ENCODE data around the gene NR2C2. TPM values are rescaled to one million over a fixed set of nuclear protein-coding genes. Genes with fewer than 3 reads are reported as not detected.

NR2C2 gene
- polyA plus RNA-seq, 3 donors from 2014 or later = 6.0 to 23.7 (median 10.5) TPM

DNA sequence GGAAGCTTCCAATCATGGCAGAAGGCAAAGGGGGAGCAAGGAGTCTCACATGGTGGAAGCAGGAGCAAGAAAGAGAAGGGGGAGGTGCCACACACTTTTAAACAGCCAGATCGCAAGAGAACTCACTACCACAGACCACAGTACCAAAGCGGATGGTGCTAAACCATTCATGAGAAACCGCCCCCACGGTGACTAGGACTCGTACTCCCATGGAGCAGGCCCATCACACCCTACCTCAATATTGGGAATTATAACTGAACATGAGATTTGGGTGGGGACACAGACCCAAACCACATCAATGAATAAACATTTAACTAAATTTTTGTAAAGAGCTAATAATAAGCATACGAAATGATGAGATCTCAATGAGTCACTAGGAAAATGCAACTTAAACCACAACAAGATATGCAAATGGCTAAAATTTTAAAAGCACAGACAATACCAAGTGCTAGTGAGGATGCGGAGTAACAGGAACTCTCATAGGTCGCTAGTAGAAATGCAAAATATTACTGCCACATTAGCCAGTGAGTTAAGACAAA, 107.7 kb downstream of the NR2C2 start:
- peaks cover 36 to 55% of the 10 kb centered on the region in 2 donors for H3K4me1 Mint-ChIP-seq
- H3K27me3 Mint-ChIP-seq (ENCODE audit: low read depth in 3 of 3) = peaks cover 0 to 7% (median 6%) of the 10 kb centered on the region in 3 donors
- H3K4me3 Mint-ChIP-seq = peak overlapping the region; percentile 57 to 78 (median 72)
- DNase-seq = peak; percentile 71 to 79 (median 77)
- H3K27ac Mint-ChIP-seq = peak overlapping the region; percentile 77 to 89 (median 80)
- H3K9me3 Mint-ChIP-seq = no peaks in the 10 kb centered on the region
- H3K36me3 Mint-ChIP-seq = peaks cover 3 to 14% (median 12%) of the 10 kb centered on the region in 3 donors

DNA sequence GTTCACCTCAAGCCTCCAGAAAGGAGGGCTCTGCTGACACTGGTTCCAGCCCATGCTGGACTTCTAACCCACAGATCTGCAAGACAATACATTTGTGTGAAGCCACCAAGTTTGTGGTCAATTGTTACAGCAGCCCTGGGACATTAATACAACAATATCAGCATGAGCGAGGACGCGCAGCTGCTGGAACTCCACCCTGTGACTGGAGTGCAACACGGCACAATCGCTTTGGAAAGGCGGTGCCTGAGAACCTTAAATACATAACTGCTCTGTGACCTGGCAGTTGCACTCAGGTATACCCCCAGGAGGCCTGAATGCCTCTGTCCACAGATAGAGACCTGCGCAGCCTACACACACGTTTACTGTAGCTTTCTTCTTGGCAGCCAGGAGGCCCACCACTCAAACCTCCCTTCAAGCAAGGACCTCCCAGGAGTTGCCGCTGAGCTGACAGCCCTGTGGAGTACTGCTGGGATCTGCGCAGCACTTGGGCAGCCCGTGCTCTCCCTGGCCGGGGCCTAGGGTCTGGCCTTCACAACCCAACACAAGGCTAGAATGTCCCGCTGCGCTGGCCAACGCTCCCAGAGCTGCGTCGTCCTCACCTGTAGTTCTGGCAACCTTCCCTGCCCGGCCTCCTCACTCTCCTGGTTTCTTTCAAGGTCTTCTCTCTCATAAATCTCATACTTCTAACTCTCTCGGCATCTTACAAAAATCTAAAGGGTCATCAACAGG, 109.5 kb downstream of the NR2C2 start:
- no peak for DNase-seq
- peaks cover 0 to 6% (median 6%) of the 10 kb centered on the region in 3 donors for H3K27me3 Mint-ChIP-seq (ENCODE audit: low read depth in 3 of 3)
- H3K4me1 Mint-ChIP-seq = peaks cover 34 to 52% of the 10 kb centered on the region in 2 donors
- H3K27ac Mint-ChIP-seq = peak overlapping the region in 1 of 6 donors; percentile 54
- no peaks in the 10 kb centered on the region for H3K9me3 Mint-ChIP-seq
- peaks cover 3 to 14% (median 12%) of the 10 kb centered on the region in 3 donors for H3K36me3 Mint-ChIP-seq
- H3K4me3 Mint-ChIP-seq = peak overlapping the region in 2 of 5 donors; percentile 13 to 17

DNA sequence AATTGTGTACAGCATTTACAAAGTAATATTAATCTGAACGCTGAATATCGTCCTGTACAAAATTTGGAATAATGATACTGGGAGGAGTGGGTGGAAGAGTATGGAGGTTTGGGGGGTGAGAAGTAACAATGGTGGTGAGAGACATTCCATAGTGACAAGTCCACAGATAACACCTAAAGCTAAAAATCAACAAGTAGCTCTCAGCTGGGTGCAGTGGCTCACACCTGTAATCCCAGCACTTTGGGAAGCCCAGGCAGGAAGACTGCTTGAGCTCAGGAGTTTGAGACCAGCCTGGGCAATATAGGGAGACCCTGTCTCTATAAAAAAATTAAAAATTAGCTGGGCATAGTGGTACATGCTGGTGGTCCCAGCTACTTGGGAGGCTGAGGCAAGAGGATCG, 112.6 kb downstream of the NR2C2 start:
- DNase-seq = no peak
- no peaks in the 10 kb centered on the region for H3K9me3 Mint-ChIP-seq
- peaks cover 0 to 3% (median 2%) of the 10 kb centered on the region in 3 donors for H3K27me3 Mint-ChIP-seq (ENCODE audit: low read depth in 3 of 3)
- no peak overlapping the region for H3K27ac Mint-ChIP-seq
- H3K4me3 Mint-ChIP-seq = no peak overlapping the region
- H3K36me3 Mint-ChIP-seq = peaks cover 3 to 14% (median 8%) of the 10 kb centered on the region in 3 donors
- peaks cover 30 to 40% of the 10 kb centered on the region in 2 donors for H3K4me1 Mint-ChIP-seq

DNA sequence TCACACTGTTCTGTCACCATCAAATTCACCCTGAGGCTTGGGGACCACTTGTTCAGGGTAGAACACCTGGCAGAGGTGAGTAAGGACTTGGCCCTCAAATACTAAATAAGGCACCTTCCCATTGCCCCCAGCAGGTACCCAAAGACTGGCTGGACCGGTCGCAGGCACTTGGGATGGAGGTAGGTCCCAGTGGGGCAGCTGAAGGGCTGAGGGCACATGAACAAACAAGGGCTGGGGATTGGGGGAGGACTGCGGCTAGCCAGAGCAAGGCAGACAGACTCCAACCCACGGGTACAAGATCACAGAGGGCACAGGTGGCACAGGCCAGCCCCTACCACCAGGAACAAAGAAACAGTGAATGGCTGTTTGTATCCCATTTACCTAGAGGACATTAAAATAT, 115.9 kb downstream of the NR2C2 start:
- peaks cover 0 to 4% (median 0%) of the 10 kb centered on the region in 3 donors for H3K36me3 Mint-ChIP-seq
- H3K4me1 Mint-ChIP-seq = peaks cover 26% of the 10 kb centered on the region in 2 donors
- no peak for DNase-seq
- no peaks in the 10 kb centered on the region for H3K9me3 Mint-ChIP-seq
- peak overlapping the region in 1 of 6 donors; percentile 71 for H3K27ac Mint-ChIP-seq
- no peaks in the 10 kb centered on the region for H3K27me3 Mint-ChIP-seq (ENCODE audit: low read depth in 3 of 3)
- H3K4me3 Mint-ChIP-seq = peak overlapping the region; percentile 40 to 96 (median 91)

DNA sequence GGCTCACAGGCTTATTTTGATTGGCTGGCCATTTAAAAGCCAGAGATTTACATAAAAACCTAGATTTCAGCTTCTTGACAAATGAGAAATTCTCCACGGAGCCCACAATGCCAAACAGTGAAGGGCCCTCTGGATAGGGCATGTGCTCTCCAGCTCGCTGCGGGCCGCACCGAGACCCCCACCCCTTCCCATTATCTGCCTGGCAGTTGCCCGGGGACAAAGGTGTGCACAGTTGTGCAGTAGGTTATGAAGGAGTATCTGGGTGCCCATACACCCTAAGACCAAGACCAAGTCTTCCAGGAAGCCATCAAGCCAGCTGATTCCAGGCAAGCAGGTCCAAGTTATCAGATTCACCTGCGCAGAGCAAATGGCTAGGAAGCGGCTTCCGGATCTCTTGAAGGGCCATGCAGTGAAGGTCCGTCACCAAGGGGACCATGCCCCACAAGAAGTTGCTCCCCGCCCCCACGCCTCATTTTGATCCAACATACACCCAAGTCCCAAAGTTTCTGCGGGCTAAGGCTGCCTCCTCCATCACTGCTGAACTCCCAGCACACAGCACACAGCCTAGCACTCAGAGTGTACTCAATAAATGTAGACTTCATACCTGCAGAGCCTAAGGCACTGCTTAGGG, 116.4 kb downstream of the NR2C2 start:
- Mint-ChIP-seq H3K27me3 (ENCODE audit: low read depth in 3 of 3) (no peaks in the 10 kb centered on the region), H3K4me1 (peaks cover 26% of the 10 kb centered on the region in 2 donors), H3K27ac (peak overlapping the region; percentile 53 to 90 (median 82)), H3K4me3 (peak overlapping the region; percentile 91 to 97 (median 96)), H3K36me3 (no peaks in the 10 kb centered on the region), H3K9me3 (no peaks in the 10 kb centered on the region)
- DNase-seq = no peak

DNA sequence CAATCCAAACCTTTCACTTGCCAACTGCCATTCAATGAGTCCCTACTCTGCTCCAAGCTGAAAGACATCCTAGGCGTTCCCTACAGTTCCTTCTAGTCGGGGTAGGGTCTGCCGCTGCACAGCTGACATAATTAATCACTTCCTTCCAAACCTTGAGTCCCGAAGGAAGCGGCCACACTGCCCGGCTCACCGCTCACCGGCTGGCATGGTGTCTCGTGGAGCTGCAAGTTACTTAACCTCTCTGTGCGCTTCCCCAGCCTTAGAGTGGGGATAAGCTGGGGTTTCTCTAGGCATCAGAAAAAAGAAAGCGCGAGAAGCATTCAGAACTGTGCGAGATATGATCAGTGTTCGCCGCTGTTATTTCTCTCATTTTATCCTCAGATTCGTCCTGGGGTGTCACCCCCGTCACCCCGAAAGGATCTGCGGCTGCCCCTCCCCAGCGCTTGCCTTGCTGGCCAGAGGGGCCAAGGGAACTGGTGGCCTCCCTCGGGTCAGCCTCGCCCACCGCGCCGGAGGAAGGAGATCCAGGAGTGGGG, 117.0 kb downstream of the NR2C2 start:
- Mint-ChIP-seq H3K27me3 (ENCODE audit: low read depth in 3 of 3) (no peaks in the 10 kb centered on the region), H3K27ac (peak overlapping the region; percentile 53 to 90 (median 82)), H3K9me3 (no peaks in the 10 kb centered on the region), H3K4me3 (peak overlapping the region; percentile 91 to 97 (median 96)), H3K4me1 (peaks cover 26% of the 10 kb centered on the region in 2 donors), H3K36me3 (no peaks in the 10 kb centered on the region)
- peak in 1 of 3 donors; percentile 10 for DNase-seq

DNA sequence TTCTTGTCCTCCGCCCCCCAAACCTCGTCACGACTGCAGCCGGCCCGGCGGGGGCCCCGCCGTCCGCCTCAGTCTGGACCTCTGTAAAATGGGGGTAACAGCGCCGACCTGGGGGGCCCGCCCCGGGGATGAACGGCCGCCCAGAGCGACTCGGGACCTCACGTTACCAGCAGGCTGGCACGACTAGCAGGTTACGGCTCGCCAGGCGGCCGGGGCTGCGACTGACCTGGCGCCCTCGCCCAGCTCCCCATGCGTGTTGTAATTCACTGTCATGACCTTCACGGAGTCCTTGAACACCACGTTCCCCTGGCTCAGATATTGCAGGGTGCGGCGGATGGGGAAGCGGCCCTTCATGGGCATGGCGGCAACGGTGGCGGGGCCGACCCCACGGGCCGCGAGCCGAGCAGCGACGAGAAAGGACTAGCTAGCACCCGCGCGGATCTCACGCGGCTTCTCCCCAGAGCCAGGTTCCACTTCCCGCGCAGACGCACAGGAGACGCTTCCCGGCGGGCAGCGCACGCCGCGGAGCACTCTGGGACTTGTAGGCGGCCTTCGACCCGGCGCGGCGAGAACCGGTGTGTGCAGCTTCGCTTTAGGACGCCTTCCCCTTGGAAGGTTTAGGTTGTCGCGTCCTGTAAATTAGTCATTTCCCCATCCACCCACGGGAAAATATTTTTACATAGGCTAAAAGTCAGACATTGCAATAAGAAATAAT, 117.6 kb downstream of the NR2C2 start, which contains the start of gene MRPS25:
Gene MRPS25, minus strand, starts transcription at position 481 of the 715 bp plus-strand sequence. Its CDS starts 121 bp downstream, at position 360.
- Mint-ChIP-seq H3K9me3 (no peaks in the 10 kb centered on the region), H3K4me1 (peaks cover 26% of the 10 kb centered on the region in 2 donors), H3K4me3 (peak within 1 kb of the TSS; percentile 91 to 97 (median 96)), H3K36me3 (no peaks in the 10 kb centered on the region), H3K27me3 (ENCODE audit: low read depth in 3 of 3) (no peaks in the 10 kb centered on the region), H3K27ac (peak within 1 kb of the TSS; percentile 84 to 96 (median 92))
- DNase-seq = peak; percentile 82 to 86 (median 84)

DNA sequence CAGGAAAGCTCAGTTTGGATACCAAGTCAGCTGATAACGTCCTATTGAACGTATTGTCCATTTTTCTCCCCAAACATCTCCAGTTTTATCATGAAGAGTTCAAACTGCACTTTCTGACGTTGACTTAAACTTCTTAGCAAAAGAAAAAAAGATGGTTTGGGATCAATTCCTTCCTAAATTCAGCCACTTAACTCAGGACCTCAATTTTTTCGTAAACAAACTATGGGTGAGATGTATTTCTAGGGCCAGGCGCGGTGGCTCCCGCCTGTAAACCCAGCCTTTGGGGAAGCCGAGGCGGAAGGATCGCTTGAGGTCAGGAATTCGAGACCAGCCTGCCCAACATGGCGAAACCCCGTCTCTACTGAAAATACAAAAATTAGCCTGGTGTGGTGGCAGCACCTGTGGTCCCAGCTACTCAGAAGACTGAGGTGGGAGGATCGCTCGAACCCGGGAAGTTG, 118.2 kb downstream of the NR2C2 start:
- DNase-seq = peak in 1 of 3 donors; percentile 15
- H3K4me3 Mint-ChIP-seq = peak overlapping the region; percentile 91 to 97 (median 96)
- H3K27me3 Mint-ChIP-seq (ENCODE audit: low read depth in 3 of 3) = no peaks in the 10 kb centered on the region
- peaks cover 26% of the 10 kb centered on the region in 2 donors for H3K4me1 Mint-ChIP-seq
- H3K27ac Mint-ChIP-seq = peak overlapping the region in 4 of 6 donors; percentile 51 to 96 (median 82)
- no peaks in the 10 kb centered on the region for H3K9me3 Mint-ChIP-seq
- peaks cover 0 to 5% (median 0%) of the 10 kb centered on the region in 3 donors for H3K36me3 Mint-ChIP-seq

DNA sequence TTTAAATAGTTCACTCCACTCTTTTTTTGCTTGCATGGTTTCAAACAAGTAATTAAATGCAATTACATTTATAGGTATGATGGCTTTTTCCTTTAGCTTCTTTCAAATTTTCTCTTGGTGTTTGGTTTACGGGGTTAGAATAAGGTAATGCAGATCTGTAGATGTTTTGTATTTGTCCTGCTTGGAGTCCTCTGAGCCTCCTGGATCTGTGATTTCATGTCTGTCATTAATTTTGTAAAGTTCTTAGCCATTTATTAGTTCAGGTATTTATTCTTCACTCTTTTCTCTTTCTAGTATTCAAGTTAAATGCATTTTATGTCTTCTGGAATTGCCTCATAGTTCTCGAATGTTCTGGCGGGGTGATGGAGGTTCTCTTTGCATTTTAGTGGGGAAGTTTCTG, 119.1 kb downstream of the NR2C2 start:
- no peaks in the 10 kb centered on the region for H3K27me3 Mint-ChIP-seq (ENCODE audit: low read depth in 3 of 3)
- no peak for DNase-seq
- no peaks in the 10 kb centered on the region for H3K9me3 Mint-ChIP-seq
- H3K4me1 Mint-ChIP-seq = peaks cover 26% of the 10 kb centered on the region in 2 donors
- H3K27ac Mint-ChIP-seq = peak overlapping the region in 1 of 6 donors; percentile 57
- peak overlapping the region; percentile 29 to 65 (median 44) for H3K4me3 Mint-ChIP-seq
- H3K36me3 Mint-ChIP-seq = peaks cover 0 to 7% (median 3%) of the 10 kb centered on the region in 3 donors

DNA sequence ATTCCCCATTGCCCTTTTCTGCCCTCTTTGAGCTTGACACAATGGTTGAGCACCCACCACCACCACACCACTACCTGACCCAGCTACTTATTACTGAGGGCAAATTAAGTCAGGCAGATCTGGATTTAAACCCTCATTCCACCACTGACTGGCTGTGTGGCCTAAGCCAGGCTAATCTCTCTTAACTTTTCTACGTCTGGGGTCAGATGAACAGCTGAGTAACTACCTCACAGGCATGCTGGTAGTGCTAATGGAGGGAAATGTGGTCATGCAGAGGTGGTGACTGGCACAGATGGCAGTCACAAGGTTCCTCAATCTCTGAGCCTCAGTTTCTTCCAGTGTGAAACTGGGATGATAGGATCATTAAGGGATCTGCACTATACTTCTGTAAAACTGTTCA, 122.1 kb downstream of the NR2C2 start:
- H3K27me3 Mint-ChIP-seq (ENCODE audit: low read depth in 3 of 3) = no peaks in the 10 kb centered on the region
- H3K27ac Mint-ChIP-seq = peak overlapping the region in 1 of 6 donors; percentile 54
- no peak overlapping the region for H3K4me3 Mint-ChIP-seq
- peaks cover 6 to 22% (median 11%) of the 10 kb centered on the region in 3 donors for H3K36me3 Mint-ChIP-seq
- H3K4me1 Mint-ChIP-seq = peaks cover 9 to 10% of the 10 kb centered on the region in 2 donors
- H3K9me3 Mint-ChIP-seq = no peaks in the 10 kb centered on the region
- DNase-seq = no peak

DNA sequence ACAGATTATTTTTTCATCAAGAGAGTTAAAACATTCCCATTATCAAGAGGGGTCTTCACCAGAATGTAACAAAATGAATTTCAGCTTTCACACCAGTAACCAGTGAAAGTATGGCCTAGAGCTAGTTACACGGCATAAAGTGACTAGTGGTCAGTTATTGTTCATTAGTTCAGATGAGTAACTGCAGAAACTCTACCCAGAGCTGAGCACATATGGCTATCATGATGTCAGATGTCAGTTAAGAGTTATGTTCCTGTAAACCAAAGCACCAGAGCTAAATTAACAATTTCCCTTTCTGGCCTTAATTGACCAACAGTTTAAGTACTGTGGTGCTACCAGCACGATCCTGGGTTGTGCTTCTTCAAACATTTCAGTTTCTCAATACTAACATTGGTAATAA, 124.3 kb downstream of the NR2C2 start:
- Mint-ChIP-seq H3K9me3 (no peaks in the 10 kb centered on the region), H3K27ac (peak overlapping the region in 1 of 6 donors; percentile 4), H3K36me3 (peaks cover 23 to 41% (median 29%) of the 10 kb centered on the region in 3 donors), H3K4me1 (no peaks in the 10 kb centered on the region), H3K4me3 (no peak overlapping the region), H3K27me3 (ENCODE audit: low read depth in 3 of 3) (no peaks in the 10 kb centered on the region)
- DNase-seq = no peak

DNA sequence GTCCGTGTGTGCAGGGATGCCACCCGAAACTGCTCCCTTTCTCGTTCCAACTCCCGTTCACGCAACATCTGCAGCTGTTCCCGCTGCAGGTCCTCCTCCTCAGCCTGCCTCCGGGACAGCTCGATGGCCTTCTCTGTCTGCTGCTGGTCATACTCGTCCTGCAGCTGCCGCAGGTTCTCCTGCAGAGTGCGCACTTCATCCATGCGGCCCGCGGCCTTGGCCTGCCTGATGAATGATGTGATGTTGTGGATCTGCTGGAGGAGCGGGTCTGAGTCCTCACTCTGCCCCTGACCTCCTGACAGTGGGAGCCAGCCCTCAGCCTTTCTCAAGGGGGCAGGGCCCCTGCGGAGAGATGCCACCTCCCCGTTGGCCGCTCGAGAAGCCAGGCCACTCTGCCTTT, 127.1 kb downstream of the NR2C2 start:
- Mint-ChIP-seq H3K4me1 (no peaks in the 10 kb centered on the region), H3K27ac (no peak overlapping the region), H3K9me3 (no peaks in the 10 kb centered on the region), H3K36me3 (peaks cover 39 to 66% (median 43%) of the 10 kb centered on the region in 3 donors), H3K27me3 (ENCODE audit: low read depth in 3 of 3) (no peaks in the 10 kb centered on the region), H3K4me3 (no peak overlapping the region)
- no peak for DNase-seq

DNA sequence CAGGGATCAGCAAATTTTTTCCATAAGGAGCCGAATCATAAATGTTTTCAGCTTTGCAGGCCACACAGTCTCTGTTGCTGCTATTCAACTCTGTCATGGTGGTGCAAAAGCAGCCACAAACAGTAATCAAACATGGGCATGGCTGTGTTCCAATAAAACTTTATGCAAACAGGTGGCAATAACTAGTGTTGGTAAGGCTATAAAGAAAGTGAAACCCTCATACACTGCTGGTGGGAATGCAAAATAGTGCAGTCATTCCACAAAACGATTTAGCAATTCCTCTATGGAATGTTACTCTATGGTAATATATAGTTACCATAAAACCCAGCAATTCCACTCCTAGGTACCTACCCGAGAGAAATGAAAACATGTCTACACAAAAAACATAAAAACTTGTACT, 131.7 kb downstream of the NR2C2 start:
- no peaks in the 10 kb centered on the region for H3K9me3 Mint-ChIP-seq
- DNase-seq = no peak
- H3K36me3 Mint-ChIP-seq = peaks cover 50 to 78% (median 62%) of the 10 kb centered on the region in 3 donors
- peaks cover 0 to 2% (median 1%) of the 10 kb centered on the region in 3 donors for H3K27me3 Mint-ChIP-seq (ENCODE audit: low read depth in 3 of 3)
- H3K4me1 Mint-ChIP-seq = no peaks in the 10 kb centered on the region
- H3K27ac Mint-ChIP-seq = no peak overlapping the region
- no peak overlapping the region for H3K4me3 Mint-ChIP-seq
